Right cardiac atrium (tissue), 5 donors: ENCODE measurements around the gene RANBP1. TPM values are rescaled to one million over a fixed set of nuclear protein-coding genes. Genes with fewer than 3 reads are reported as not detected.
"Not testable (repeated sequence)": the region's sequence is repeated elsewhere in the genome, so short reads cannot be mapped to it uniquely, and the experiment has no call there.

Experiments used
- ATAC-seq, 2 donors: fragments of 200-7000 bp; cut with Tn5 transposase; one replicate each; pipeline versions ENCODE4 v1.8.0 to v1.9.1; 2020; ENCODE audit warnings: moderate library complexity in 2 of 2, mild to moderate bottlenecking in 1 of 2
- DNase-seq, 3 donors: peaks; one replicate each; pipeline ENCODE4 v3.0.0-alpha.2; 2020
- H3K27ac ChIP-seq: one replicate; pipeline ENCODE4 v1.5.1; 2013; ENCODE audit warnings: mild to moderate bottlenecking, low read length, control low read depth, moderate library complexity
- H3K27me3 ChIP-seq: one replicate; pipeline ENCODE4 v1.6.1; 2013; ENCODE audit not compliant: control insufficient read depth, insufficient read depth
- H3K4me1 ChIP-seq: one replicate; pipeline ENCODE4 v1.6.1; 2013; ENCODE audit warnings: low read length; ENCODE audit not compliant: control insufficient read depth, insufficient read depth
- H3K4me3 ChIP-seq: one replicate; pipeline ENCODE4 v1.5.1; 2013; ENCODE audit warnings: low read length, control low read depth
- H3K9me3 ChIP-seq: one replicate; pipeline ENCODE4 v1.6.1; 2013; ENCODE audit warnings: low read length; ENCODE audit not compliant: control insufficient read depth
- WGBS: extraction: QIAGEN DNeasy Blood & Tissue Kit; methylation state at CpG from one replicate; pipeline ENCODE4 v1.1.7; 2013; 5-methylcytosine and 5-hydroxymethylcytosine counted together
- intact Hi-C, 4 donors: fragments of 100-400 bp; cut with DNase I; formaldehyde crosslinking; loops; one replicate each; pipeline versions ENCODE4 v1.11.0 to v1.14.0; 2022 to 2023
- polyA plus RNA-seq: library from polyadenylated mRNA; stranded (reverse); fragments of 200-250 nt; gene quantifications from one replicate; pipeline ENCODE4 v1.2.3, GENCODE V29; 2013
- total RNA-seq, 4 donors: library from RNA; stranded (reverse); fragmentation: NEBNext Ultra II Directional; extraction: Animal tissue kit (Norgen Biotek cat#: 25700); gene quantifications; one replicate each; pipeline ENCODE4 v1.2.1, GENCODE V29; 2021
- donor health status: healthy with polysubstance abuse.
- donor health status: DM: no; HTN: yes; CAD: no.
- donor health status: DM: no; HTN: no; CAD: no.
- donor health status: DM: no; HTN: yes; CAD: no; lungs with severe emphysema.
- donor health status: DM: yes; HTN: yes; CAD: no.

The RANBP1 gene
- total and polyA plus RNA-seq, 5 donors = 32.5 to 46.8 (median 39.0) TPM

DNA sequence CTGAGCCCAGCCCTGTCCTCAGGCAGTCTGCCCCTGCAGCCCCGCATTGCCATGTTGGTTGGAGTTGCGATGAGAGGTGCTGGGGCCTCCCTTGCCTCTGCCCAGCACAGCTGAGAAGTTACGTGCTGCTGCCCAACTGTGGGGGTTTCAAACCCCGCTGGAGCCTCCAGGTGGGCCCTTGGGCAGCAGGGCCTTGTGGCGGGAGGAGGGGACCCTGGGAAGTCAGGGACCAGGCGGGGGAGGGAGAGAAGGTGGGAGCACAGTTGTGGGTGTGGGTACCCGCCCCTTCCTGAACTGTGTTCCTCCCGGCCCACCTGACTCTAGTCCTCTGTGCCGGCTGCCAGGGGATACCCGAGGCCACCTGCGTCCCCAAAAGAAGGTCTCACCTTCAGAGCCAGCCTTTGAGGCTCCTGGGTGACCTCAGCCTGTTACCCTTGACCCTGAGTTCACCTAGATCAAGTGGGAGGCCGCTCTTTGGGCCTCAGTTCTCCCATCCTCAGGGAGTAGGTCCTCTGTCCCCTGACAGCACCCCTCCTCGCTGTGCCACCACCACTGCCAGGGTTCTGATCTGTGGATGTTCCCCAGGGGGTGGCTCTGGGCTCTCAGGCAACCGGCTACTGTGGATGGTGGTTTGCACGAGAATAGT is 42.6 kb downstream of the RANBP1 start:
- no peak for ATAC-seq
- no peaks in the 10 kb centered on the region for H3K4me1 ChIP-seq
- no peak overlapping the region for H3K4me3 ChIP-seq
- no peak overlapping the region for H3K27ac ChIP-seq
- no peaks in the 10 kb centered on the region for H3K27me3 ChIP-seq
- H3K9me3 ChIP-seq = no peaks in the 10 kb centered on the region
- intact Hi-C loops = loop anchor here (2.0 to 5.0 kb wide), 5 partner anchors 109 to 129 kb away; partner anchors contain the start of gene RTN4R (in 1 of the 4)
- DNase-seq = no peak
- WGBS = 66% methylated on average over 15 of the region's 15 CpGs

DNA sequence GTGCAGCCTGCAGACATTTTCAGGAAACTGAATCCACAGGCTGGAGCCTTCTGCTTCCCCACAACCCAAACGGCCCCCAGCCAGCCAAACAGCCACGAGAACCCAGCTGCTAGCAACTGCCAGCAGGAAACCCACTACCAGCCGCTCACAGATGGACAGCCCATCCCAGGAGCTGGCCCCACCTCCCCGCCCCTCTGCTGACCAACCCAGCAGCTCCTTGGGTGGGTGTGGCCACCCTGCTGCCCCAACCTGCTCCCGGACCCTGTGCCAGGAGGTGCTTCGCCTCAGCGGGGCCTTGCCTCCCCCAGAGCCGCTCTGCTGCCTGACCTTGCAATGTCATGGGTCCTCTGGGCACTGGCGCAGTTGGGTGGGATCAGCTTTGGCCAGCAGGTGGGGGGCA is 43.2 kb downstream of the RANBP1 start:
- no peaks in the 10 kb centered on the region for H3K27me3 ChIP-seq
- no peak overlapping the region for H3K27ac ChIP-seq
- H3K4me3 ChIP-seq = no peak overlapping the region
- H3K4me1 ChIP-seq = no peaks in the 10 kb centered on the region
- intact Hi-C loops = loop anchor here (2.0 to 5.0 kb wide), 5 partner anchors 108 to 128 kb away; partner anchors contain the start of gene RTN4R (in 1 of the 4)
- 36% methylated on average over 9 of the region's 9 CpGs for WGBS
- no peak for ATAC-seq
- no peak for DNase-seq
- H3K9me3 ChIP-seq = no peaks in the 10 kb centered on the region

DNA sequence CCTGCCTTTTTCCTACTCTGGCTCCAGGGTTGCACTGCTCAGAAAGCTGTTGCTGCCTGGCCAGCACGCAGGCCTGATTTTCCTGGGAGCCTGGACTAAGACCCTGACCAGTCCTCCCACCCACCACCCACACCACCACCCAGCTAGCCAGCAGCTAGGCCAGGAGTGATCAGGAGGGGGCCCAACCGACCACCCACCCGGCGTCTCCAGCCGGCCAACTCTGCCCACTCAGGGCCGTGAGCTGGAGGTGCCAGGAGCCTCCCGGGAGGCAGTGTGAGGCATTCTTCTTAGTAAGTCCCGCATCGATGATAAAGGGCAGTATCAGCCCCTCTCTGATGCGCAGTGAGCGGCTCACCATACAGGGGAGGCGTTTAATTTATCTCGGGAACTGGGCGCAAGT is 43.6 kb downstream of the RANBP1 start:
- not testable (repeated sequence) for H3K9me3 ChIP-seq, H3K27ac ChIP-seq, DNase-seq, H3K4me1 ChIP-seq, ATAC-seq, H3K4me3 ChIP-seq, H3K27me3 ChIP-seq
- intact Hi-C loops = loop anchor here (2.0 to 5.0 kb wide), 5 partner anchors 108 to 128 kb away; partner anchors contain the start of gene RTN4R (in 1 of the 4)
- WGBS = 54% methylated on average over 9 of the region's 14 CpGs

DNA sequence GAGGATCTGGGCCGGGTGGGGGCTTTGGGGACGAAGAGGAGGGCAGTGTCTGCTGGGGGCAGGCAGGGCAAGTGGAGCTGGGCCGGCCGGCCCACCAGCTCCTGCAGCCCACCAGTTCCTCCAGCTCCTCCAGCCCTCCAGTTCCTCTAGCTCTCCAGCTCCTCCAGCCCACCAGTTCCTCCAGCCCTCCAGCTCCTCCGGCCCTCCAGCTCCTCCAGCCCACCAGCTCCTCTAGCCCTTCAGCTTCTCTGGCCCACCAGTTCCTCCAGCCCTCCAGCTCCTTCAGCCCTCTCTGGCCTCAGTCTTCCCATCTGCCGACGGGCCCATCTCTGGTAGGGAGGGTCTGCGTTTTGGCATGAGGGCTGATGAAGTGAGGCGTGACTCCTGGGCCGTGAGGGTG is 44.1 kb downstream of the RANBP1 start:
- intact Hi-C loops = no loop called here

DNA sequence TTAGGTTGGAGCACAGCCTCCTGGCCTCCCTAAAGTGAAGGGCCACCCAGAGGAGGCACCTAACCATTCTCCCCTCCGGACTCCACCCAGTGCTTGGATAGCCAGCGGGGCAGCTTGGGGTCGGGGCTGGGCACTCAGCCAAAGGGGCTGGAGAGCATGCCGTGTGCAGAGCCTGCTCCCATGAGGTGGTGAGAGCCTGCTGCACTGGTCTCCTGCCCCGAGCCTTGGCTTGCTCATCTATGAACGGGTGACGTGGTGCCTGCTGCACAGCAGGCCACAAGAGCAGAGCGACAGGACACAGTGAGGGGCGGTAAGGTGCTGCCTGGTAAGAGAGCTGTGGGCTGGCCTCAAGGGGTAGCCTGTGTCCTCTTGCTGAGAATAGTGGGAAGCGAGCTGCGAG is 49.0 kb downstream of the RANBP1 start:
- no peaks in the 10 kb centered on the region for H3K9me3 ChIP-seq
- DNase-seq (no peak), ATAC-seq (peak in 1 of 2 donors; percentile 7)
- no peaks in the 10 kb centered on the region for H3K4me1 ChIP-seq
- no peaks in the 10 kb centered on the region for H3K27me3 ChIP-seq
- intact Hi-C loops = no loop called here
- 60% methylated on average over 11 of the region's 11 CpGs for WGBS
- no peak overlapping the region for H3K27ac ChIP-seq
- H3K4me3 ChIP-seq = no peak overlapping the region

More for the DNA sequence above, 44.1 kb downstream of the RANBP1 start:
- Histone ChIP-seq H3K4me3 (no peak overlapping the region), H3K4me1 (no peaks in the 10 kb centered on the region), H3K27ac (no peak overlapping the region), H3K9me3 (no peaks in the 10 kb centered on the region), H3K27me3 (no peaks in the 10 kb centered on the region)
- ATAC-seq = no peak
- no peak for DNase-seq
- WGBS = 80% methylated on average over 10 of the region's 10 CpGs

DNA sequence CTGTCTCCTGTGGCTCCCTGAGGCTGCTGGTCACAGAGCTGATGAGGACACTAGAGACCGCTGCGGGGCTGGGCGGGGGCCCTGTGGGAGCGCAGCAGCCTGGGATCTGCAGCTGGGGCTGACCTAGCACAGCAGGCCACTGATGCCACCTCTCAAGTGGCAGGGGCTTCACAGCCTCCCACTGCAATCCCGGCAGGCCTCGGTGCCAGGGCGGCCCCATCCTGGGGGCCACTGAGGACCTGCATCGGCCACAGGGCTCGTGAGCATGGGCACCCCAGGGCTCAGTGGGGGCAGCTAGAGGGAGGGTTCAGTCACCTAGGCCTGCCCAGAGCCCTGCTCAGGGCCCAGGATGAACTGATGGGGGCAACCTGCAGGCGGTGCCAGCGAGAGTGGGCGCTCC is 49.5 kb downstream of the RANBP1 start:
- Histone ChIP-seq H3K27ac (no peak overlapping the region), H3K4me1 (no peaks in the 10 kb centered on the region), H3K4me3 (no peak overlapping the region), H3K9me3 (no peaks in the 10 kb centered on the region), H3K27me3 (no peaks in the 10 kb centered on the region)
- ATAC-seq (peak in 1 of 2 donors; percentile 12), DNase-seq (no peak)
- intact Hi-C loops = no loop called here
- 93% methylated on average over 12 of the region's 12 CpGs for WGBS

DNA sequence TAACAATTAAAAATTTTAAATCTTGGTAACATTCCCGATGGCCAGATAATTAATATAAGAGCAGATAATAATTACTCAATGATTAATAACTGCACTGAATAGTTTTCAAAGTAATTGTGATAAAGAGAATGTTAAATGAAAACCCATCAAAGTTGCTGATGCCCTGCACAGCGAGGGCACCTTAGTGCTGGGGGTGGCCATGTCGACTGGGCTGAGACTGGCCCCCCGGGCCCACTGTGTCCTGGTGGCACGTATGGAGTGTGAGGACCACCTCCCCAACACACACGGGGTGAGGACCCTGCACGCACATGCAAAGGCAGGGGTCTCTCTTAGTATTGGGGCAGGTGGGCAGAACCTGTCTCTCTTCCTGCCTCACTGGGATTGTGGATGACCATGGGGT is 50.0 kb downstream of the RANBP1 start:
- Histone ChIP-seq H3K27ac (no peak overlapping the region), H3K4me3 (no peak overlapping the region), H3K4me1 (no peaks in the 10 kb centered on the region), H3K27me3 (no peaks in the 10 kb centered on the region), H3K9me3 (no peaks in the 10 kb centered on the region)
- DNase-seq (no peak), ATAC-seq (no peak)
- intact Hi-C loops = no loop called here
- 86% methylated on average over 7 of the region's 7 CpGs for WGBS

DNA sequence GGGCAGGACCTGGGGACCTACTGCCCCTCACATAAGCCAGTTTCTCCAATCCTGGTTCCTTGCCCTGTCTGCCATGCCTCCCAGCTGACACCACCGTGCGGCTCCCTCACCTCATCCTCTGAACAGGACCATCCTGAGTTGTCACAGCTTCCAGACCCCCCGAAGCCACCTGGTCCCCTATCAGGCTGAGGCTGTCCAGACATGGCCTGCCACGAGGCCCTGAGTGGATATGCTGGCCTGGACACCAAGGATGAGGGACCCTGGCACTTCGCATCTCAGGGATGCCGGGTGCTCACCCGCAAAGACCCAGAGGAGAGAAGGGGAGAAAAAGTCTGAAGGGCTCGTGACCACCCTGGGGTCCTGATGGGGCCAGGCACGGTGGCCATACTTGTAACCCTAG is 50.8 kb downstream of the RANBP1 start:
- no peak overlapping the region for H3K27ac ChIP-seq
- no peaks in the 10 kb centered on the region for H3K9me3 ChIP-seq
- H3K27me3 ChIP-seq = no peaks in the 10 kb centered on the region
- DNase-seq (no peak), ATAC-seq (no peak)
- intact Hi-C loops = no loop called here
- H3K4me3 ChIP-seq = no peak overlapping the region
- H3K4me1 ChIP-seq = no peaks in the 10 kb centered on the region
- 87% methylated on average over 9 of the region's 9 CpGs for WGBS

DNA sequence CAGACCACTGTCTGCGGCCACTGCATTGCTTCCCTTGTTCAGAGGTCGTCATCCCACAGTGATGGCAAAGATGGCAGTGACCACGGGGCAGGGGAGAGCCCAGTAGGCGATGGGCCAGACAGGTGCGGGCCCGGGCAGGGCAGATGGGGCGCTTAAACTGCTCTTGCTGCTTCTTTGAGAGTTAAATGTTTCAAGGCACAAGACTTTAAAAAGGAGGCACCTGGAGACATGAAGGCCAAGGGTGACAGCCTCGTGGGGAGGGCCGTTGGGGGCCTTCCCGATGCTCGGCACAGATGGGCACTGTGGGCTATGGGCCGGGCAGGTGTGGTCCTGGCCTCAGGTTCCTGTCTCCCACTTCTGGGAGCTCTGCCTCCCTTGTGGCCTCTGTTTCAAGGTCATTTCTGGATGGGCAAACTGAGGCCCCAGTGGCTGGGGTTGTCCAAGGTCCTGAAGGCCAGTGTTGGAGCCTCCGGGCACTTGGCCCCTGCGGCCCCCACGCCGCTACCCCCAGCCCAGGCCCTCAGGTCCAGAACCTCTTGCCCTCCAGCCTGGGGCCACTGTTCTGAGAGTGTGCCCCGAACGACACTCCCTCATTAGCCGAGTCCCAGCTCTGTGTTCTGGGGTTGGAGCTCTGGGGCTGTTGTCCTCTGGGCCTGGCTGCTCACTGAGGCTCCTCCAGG is 51.9 kb downstream of the RANBP1 start:
- Histone ChIP-seq H3K27me3 (no peaks in the 10 kb centered on the region), H3K27ac (no peak overlapping the region), H3K9me3 (no peaks in the 10 kb centered on the region), H3K4me1 (no peaks in the 10 kb centered on the region), H3K4me3 (no peak overlapping the region)
- DNase-seq = no peak
- intact Hi-C loops = no loop called here
- ATAC-seq = no peak
- WGBS = 86% methylated on average over 19 of the region's 19 CpGs

DNA sequence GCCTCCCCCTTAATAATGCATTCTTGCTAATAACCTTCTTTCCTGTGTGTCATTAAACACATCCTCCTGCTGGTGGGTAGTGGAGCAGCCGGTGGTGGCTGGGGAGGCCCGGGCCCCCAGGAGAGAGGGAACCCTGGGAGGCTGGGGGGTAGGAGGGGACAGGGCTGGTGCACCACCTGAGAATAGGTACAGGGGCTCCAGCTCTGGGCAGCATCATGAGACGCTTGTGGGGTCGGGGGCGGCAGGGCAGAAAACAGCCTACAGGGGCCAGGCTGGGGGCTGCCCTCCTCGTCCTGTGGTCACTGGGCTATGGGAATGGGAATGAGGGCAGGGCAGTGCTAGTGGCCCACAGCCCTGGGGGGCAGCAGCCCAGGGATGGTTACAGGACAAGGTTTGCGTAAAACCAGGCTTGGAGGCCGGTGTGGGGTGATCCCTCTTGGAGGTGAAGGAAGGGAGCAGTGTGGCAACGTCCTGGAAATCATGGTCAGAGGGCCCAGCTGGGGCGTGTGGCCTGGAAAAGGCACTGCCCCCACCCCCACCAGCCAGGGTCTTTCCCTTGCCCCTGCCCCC is 53.4 kb downstream of the RANBP1 start:
- DNase-seq (no peak), ATAC-seq (no peak)
- Histone ChIP-seq H3K27ac (no peak overlapping the region), H3K27me3 (no peaks in the 10 kb centered on the region), H3K9me3 (no peaks in the 10 kb centered on the region), H3K4me3 (no peak overlapping the region), H3K4me1 (no peaks in the 10 kb centered on the region)
- intact Hi-C loops = no loop called here
- WGBS = 80% methylated on average over 10 of the region's 10 CpGs

DNA sequence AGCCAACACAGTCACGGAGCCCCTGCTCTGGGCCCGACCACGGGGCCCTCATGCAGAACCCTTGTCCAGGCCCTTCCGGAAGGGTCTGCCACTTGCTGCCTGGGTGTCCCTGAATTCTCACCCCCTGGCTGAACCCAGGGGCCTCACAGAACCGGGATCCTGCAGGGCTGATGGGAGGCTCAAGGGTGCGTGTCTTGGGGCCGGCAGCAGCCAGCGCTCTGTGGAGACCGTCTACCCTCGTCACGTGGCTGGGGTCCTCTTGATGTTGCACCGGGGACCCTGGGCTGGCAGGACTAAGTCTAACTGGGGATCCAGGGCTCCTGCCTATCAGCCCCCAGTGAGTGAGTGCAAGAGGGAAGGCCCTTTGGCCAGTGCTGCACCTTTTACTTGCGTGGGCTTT is 54.3 kb downstream of the RANBP1 start:
- Histone ChIP-seq H3K4me1 (no peaks in the 10 kb centered on the region), H3K9me3 (no peaks in the 10 kb centered on the region), H3K4me3 (no peak overlapping the region), H3K27ac (no peak overlapping the region), H3K27me3 (no peaks in the 10 kb centered on the region)
- DNase-seq (no peak), ATAC-seq (no peak)
- 93% methylated on average over 13 of the region's 13 CpGs for WGBS
- intact Hi-C loops = no loop called here
